A673 (cell line): Measurements from ENCODE around the gene PALLD. TPM values are rescaled to one million over a fixed set of nuclear protein-coding genes. Genes with fewer than 3 reads are reported as not detected.

Experiments
- BruUV-seq: library from RNA; stranded (reverse); fragments of 400-500 nt; replicated peaks from 2 replicates; lab custom pipeline; 2021; lab: Mats Ljungman, UMichigan
- CTCF ChIA-PET: fragments of 300-600 bp; sonication (Branson Sonifier 250); formaldehyde crosslinking; loops from one replicate; lab custom pipeline; 2022; ENCODE audit warnings: antibody characterized with exemption; lab: Charles Lee
- POLR2A ChIA-PET: fragments of 300-600 bp; sonication (Branson Sonifier 250); formaldehyde crosslinking; loops from one replicate; lab custom pipeline; 2022; ENCODE audit warnings: antibody characterized with exemption; ENCODE audit not compliant: low non-redundant PET; lab: Charles Lee
- DNase-seq: peaks from one replicate; pipeline ENCODE4 v3.0.0-alpha.2; 2015; ENCODE audit warnings: low spot score
- H3K27ac ChIP-seq: fragments of 200-600 bp; sonication (generic); 2 replicates; pipeline ENCODE4 v1.5.1; 2016; ENCODE audit warnings: mixed run types, low read depth, mild to moderate bottlenecking, mixed read lengths, antibody characterized with exemption, low read length; ENCODE audit not compliant: poor library complexity, severe bottlenecking
- H3K27me3 ChIP-seq: fragments of 200-600 bp; sonication (generic); replicated peaks from 2 replicates; pipeline ENCODE4 v1.6.1; 2017; ENCODE audit warnings: mixed run types, low read depth, mild to moderate bottlenecking, mixed read lengths, antibody characterized with exemption, low read length; ENCODE audit not compliant: insufficient read depth, poor library complexity
- H3K36me3 ChIP-seq: fragments of 200-600 bp; sonication (generic); 2 replicates; pipeline ENCODE4 v1.6.1; 2016; ENCODE audit warnings: mixed run types, mild to moderate bottlenecking, mixed read lengths, antibody characterized with exemption, low read length; ENCODE audit not compliant: insufficient read depth, poor library complexity, severe bottlenecking
- H3K4me1 ChIP-seq: fragments of 200-600 bp; sonication (generic); 2 replicates; pipeline ENCODE4 v1.6.1; 2017; ENCODE audit warnings: mixed run types, mild to moderate bottlenecking, mixed read lengths, antibody characterized with exemption, low read length; ENCODE audit not compliant: insufficient read depth, poor library complexity, severe bottlenecking
- H3K4me3 ChIP-seq: fragments of 200-600 bp; sonication (generic); 2 replicates; pipeline ENCODE4 v1.5.1; 2016; ENCODE audit warnings: low read depth, mixed run types, mild to moderate bottlenecking, mixed read lengths, low read length; ENCODE audit not compliant: poor library complexity, severe bottlenecking
- H3K9me3 ChIP-seq: fragments of 200-600 bp; sonication (generic); 2 replicates; pipeline ENCODE4 v1.6.1; 2016; ENCODE audit warnings: mixed run types, low read depth, mild to moderate bottlenecking, mixed read lengths, antibody characterized with exemption, low read length; ENCODE audit not compliant: poor library complexity, severe bottlenecking
- EZH2 ChIP-seq: fragments of 200-600 bp; sonication (generic); IDR thresholded peaks from 2 replicates; pipeline ENCODE4 v1.6.1; 2017; ENCODE audit warnings: borderline replicate concordance, low read depth, mild to moderate bottlenecking, mixed read lengths, antibody characterized with exemption, low read length; ENCODE audit not compliant: poor library complexity, severe bottlenecking
- intact Hi-C: fragments of 100-400 bp; cut with micrococcal nuclease; formaldehyde crosslinking; loops from one replicate; pipeline ENCODE4 v1.10.0; 2022; ENCODE audit not compliant: unreplicated experiment
- total RNA-seq: library from RNA; stranded (reverse); gene quantifications from 2 replicates; pipeline ENCODE4 v1.2.3, GENCODE V29; 2021
- TF ChIP-seq, protein P1 (sequence below): fragments of 300-800, 200-600 bp; sonication (generic); conservative IDR thresholded peaks from 2 replicates; pipeline ENCODE4 v1.5.1; 2017; ENCODE audit warnings: low read depth, mild to moderate bottlenecking, antibody characterized with exemption, low read length, moderate library complexity, mixed read lengths

The PALLD gene
- total RNA-seq, 1 experiment from 2014 or later, result 44.1 TPM

DNA sequence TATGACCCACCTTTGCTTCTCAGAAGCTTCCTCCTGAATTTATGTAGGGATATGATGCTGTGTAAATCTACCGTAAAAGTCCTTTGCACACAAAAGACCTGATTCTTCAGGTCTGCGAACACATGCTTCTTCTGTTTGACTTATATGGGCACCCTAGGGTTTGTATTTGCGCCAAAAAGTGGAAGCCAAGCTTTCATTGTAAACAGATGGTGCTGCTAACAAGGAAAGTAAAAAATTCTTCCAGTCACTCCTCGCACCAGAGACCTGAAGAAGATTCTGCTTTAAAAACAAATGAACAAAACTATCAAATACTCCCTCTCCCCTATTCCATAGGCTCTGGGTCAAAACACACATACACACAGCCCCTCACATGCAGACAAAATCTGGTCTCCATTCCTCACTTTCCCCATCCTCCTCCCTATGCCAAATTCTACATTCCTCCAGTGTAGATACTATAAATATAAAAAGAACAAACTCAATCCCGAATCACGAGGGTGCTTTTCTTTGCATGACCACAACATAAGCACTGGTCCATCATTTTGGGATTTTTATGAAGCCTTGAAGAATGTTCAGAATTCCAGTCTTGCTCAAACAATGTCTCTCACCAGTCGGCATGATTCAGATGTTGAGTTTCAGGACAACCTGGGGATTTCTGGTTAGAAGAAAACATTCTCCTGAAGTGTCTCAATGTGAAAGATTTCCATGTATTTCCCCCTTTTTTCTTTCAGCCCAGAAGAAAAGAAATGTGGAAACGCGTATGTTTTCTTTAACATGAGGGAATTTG is 125.1 kb downstream of the PALLD start:
- Histone ChIP-seq H3K4me3 (no peak overlapping the region), H3K27ac (no peak overlapping the region), H3K27me3 (no peaks in the 10 kb centered on the region), H3K4me1 (no peaks in the 10 kb centered on the region), H3K9me3 (no peaks in the 10 kb centered on the region), H3K36me3 (no peaks in the 10 kb centered on the region)
- no TSS peak for BruUV-seq
- DNase-seq, result no peak
- POLR2A ChIA-PET, result no interaction called here
- TF ChIP-seq EZH2, result no peak
- TF ChIP-seq, protein P1, sequence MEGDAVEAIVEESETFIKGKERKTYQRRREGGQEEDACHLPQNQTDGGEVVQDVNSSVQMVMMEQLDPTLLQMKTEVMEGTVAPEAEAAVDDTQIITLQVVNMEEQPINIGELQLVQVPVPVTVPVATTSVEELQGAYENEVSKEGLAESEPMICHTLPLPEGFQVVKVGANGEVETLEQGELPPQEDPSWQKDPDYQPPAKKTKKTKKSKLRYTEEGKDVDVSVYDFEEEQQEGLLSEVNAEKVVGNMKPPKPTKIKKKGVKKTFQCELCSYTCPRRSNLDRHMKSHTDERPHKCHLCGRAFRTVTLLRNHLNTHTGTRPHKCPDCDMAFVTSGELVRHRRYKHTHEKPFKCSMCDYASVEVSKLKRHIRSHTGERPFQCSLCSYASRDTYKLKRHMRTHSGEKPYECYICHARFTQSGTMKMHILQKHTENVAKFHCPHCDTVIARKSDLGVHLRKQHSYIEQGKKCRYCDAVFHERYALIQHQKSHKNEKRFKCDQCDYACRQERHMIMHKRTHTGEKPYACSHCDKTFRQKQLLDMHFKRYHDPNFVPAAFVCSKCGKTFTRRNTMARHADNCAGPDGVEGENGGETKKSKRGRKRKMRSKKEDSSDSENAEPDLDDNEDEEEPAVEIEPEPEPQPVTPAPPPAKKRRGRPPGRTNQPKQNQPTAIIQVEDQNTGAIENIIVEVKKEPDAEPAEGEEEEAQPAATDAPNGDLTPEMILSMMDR, result no peak
- CTCF ChIA-PET, result no interaction called here
- intact Hi-C loops, result no loop called here

DNA sequence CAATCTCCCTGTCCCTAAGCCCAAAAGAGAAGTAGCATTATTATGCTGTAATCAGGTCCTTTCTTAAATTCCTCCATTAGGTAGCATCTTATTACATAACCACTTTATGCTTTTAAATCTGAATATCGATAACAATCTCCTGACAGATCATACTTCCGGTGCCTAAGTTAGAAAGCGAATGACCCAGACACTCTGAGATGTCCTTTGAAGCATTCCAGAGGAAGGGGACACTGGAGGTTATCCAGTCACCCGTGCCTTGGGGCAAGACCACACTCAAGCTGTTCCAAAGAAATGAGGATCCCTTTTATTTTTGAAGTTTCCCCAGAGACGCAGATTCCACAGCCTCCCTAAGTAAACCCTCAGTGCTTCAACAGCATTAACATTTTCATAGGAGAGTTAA is 125.7 kb downstream of the PALLD start:
- no peaks in the 10 kb centered on the region for H3K36me3 ChIP-seq
- peaks cover 2% of the 10 kb centered on the region for H3K4me1 ChIP-seq
- intact Hi-C loops, result no loop called here
- H3K9me3 ChIP-seq, result no peaks in the 10 kb centered on the region
- POLR2A ChIA-PET, result no interaction called here
- H3K27me3 ChIP-seq, result no peaks in the 10 kb centered on the region
- no peak overlapping the region for H3K27ac ChIP-seq
- CTCF ChIA-PET, result no interaction called here
- no TSS peak for BruUV-seq
- no peak for DNase-seq
- no peak overlapping the region for H3K4me3 ChIP-seq
- TF ChIP-seq, protein P1, result no peak
- no peak for TF ChIP-seq EZH2

DNA sequence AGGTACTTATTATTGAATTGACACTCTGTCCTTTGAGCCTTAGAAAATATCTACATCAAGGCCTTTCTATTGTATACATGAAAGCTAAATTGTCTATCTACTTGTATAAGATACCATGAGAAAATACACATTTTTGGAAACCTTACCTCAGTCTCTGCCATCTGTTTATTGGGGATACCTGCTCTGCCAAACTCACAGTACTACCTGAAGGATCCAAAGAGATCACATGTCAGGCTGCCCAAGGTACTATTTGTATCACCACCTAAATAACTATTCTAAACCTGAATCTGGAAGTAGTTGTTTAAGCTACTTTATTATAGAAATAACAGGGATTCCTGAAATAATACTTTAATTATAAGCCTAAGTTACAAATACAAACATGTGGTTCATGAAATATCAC is 126.2 kb downstream of the PALLD start:
- CTCF ChIA-PET, result no interaction called here
- intact Hi-C loops, result no loop called here
- BruUV-seq, result no TSS peak
- Histone ChIP-seq H3K4me1 (peaks cover 6% of the 10 kb centered on the region), H3K27me3 (no peaks in the 10 kb centered on the region), H3K4me3 (no peak overlapping the region), H3K9me3 (no peaks in the 10 kb centered on the region), H3K36me3 (no peaks in the 10 kb centered on the region), H3K27ac (no peak overlapping the region)
- DNase-seq, result no peak
- no peak for TF ChIP-seq EZH2
- TF ChIP-seq, protein P1, result no peak
- POLR2A ChIA-PET, result no interaction called here
